IMR-90 (cell line): ENCODE results near the gene AOX1. TPM values are rescaled to one million over a fixed set of nuclear protein-coding genes. Genes with fewer than 3 reads are reported as not detected.
A peak's percentile ranks its signal among the peaks of the same experiment; 100 is the strongest.

Experiments
- ATAC-seq: fragments of 200-7000 bp; cut with Tn5 transposase; 2 replicates; pipeline ENCODE4 v1.9.1; 2020; ENCODE audit warnings: low read depth, mild to moderate bottlenecking, moderate library complexity
- BruUV-seq: library from RNA; stranded (reverse); fragments of 400-500 nt; replicated peaks from 2 replicates; lab custom pipeline; 2021; lab: Mats Ljungman, UMichigan
- CTCF ChIA-PET: fragments of 300-600 bp; formaldehyde crosslinking; extraction: SDS; loops from one replicate; lab custom pipeline; 2021; ENCODE audit warnings: antibody characterized with exemption; lab: Yijun Ruan, JAX
- POLR2A ChIA-PET: fragments of 300-600 bp; sonication (Branson Sonifier 250); formaldehyde crosslinking; loops from one replicate; lab custom pipeline; 2022; ENCODE audit warnings: antibody characterized with exemption; ENCODE audit not compliant: unreplicated experiment; lab: Charles Lee
- DNase-seq: peaks from one replicate; pipeline ENCODE4 v3.0.0; 2013
- H2AFZ ChIP-seq: replicated peaks from 2 replicates; pipeline ENCODE3; 2013; ENCODE audit warnings: low read length, mild to moderate bottlenecking; ENCODE audit not compliant: poor library complexity
- H2AK5ac ChIP-seq: 2 replicates; pipeline ENCODE4 v1.6.1; 2013; ENCODE audit warnings: low read depth, low read length, inconsistent platforms
- H2AK9ac ChIP-seq: replicated peaks from 2 replicates; pipeline ENCODE3; 2013; ENCODE audit warnings: mild to moderate bottlenecking, low read depth, low read length, moderate library complexity; ENCODE audit not compliant: poor library complexity
- H2BK120ac ChIP-seq: 2 replicates; pipeline ENCODE4 v1.6.1; 2013; ENCODE audit warnings: low read depth, low read length, inconsistent platforms
- H2BK15ac ChIP-seq: 3 replicates; pipeline ENCODE4 v1.6.1; 2013; ENCODE audit warnings: low read depth, low read length, inconsistent platforms
- H2BK20ac ChIP-seq: 2 replicates; pipeline ENCODE4 v1.6.1; 2013; ENCODE audit warnings: low read depth, mild to moderate bottlenecking, inconsistent platforms, low read length, moderate library complexity
- H2BK5ac ChIP-seq: 2 replicates; pipeline ENCODE4 v1.6.1; 2013; ENCODE audit warnings: mild to moderate bottlenecking, low read depth, low read length, inconsistent platforms; ENCODE audit not compliant: poor library complexity, severe bottlenecking
- H3K14ac ChIP-seq: replicated peaks from 2 replicates; pipeline ENCODE4 v1.6.1; 2013; ENCODE audit warnings: low read depth, low read length, inconsistent platforms
- H3K18ac ChIP-seq: 2 replicates; pipeline ENCODE4 v1.6.1; 2013; ENCODE audit warnings: low read depth, low read length, control low read depth
- H3K23ac ChIP-seq: 2 replicates; pipeline ENCODE4 v1.6.1; 2013; ENCODE audit warnings: low read depth, low read length, inconsistent platforms
- H3K27ac ChIP-seq: 2 replicates; pipeline ENCODE4 v1.5.1; 2013; ENCODE audit warnings: mild to moderate bottlenecking, control low read depth, low read length; ENCODE audit not compliant: insufficient read depth
- H3K27me3 ChIP-seq: 2 replicates; pipeline ENCODE4 v1.6.1; 2013; ENCODE audit warnings: low read length; ENCODE audit not compliant: control insufficient read depth, insufficient read depth
- H3K36me3 ChIP-seq: 2 replicates; pipeline ENCODE4 v1.6.1; 2013; ENCODE audit warnings: low read length, mixed read lengths; ENCODE audit not compliant: control insufficient read depth, insufficient read depth
- H3K4ac ChIP-seq: 2 replicates; pipeline ENCODE4 v1.6.1; 2013; ENCODE audit warnings: low read depth, low read length, inconsistent platforms
- H3K4me1 ChIP-seq: 2 replicates; pipeline ENCODE4 v1.6.1; 2013; ENCODE audit warnings: low read length, mixed read lengths; ENCODE audit not compliant: control insufficient read depth, insufficient read depth
- H3K4me2 ChIP-seq: 2 replicates; pipeline ENCODE4 v1.6.1; 2013; ENCODE audit warnings: low read depth, mild to moderate bottlenecking, control low read depth, low read length, moderate library complexity
- H3K4me3 ChIP-seq: 2 replicates; pipeline ENCODE4 v1.5.1; 2013; ENCODE audit warnings: low read depth, mild to moderate bottlenecking, control low read depth, low read length, moderate library complexity; ENCODE audit not compliant: insufficient read depth
- H3K56ac ChIP-seq: 2 replicates; pipeline ENCODE4 v1.6.1; 2013; ENCODE audit warnings: low read length, inconsistent platforms; ENCODE audit not compliant: insufficient read depth; ENCODE audit errors: extremely low read depth
- H3K79me1 ChIP-seq, 2 experiments: 2 replicates each; pipeline ENCODE4 v1.6.1; 2013; ENCODE audit warnings: low read length in 2 of 2, inconsistent platforms in 1 of 2, low read depth in 1 of 2
- H3K9ac ChIP-seq: 2 replicates; pipeline ENCODE4 v1.6.1; 2013; ENCODE audit warnings: low read depth, low read length, control low read depth
- H3K9me1 ChIP-seq: 2 replicates; pipeline ENCODE4 v1.6.1; 2013; ENCODE audit warnings: low read length, inconsistent platforms; ENCODE audit not compliant: insufficient read depth
- H3K9me3 ChIP-seq: 2 replicates; pipeline ENCODE4 v1.6.1; 2013; ENCODE audit warnings: low read length; ENCODE audit not compliant: control insufficient read depth, insufficient read depth
- H4K20me1 ChIP-seq: 2 replicates; pipeline ENCODE4 v1.6.1; 2013; ENCODE audit warnings: low read length, inconsistent platforms; ENCODE audit not compliant: insufficient read depth
- H4K5ac ChIP-seq: 2 replicates; pipeline ENCODE4 v1.6.1; 2013; ENCODE audit warnings: mild to moderate bottlenecking, low read depth, low read length, control low read depth
- H4K8ac ChIP-seq, 2 experiments: 2 replicates each; pipeline ENCODE4 v1.6.1; 2013; ENCODE audit warnings: low read depth in 2 of 2, low read length in 2 of 2, control low read depth in 1 of 2, inconsistent platforms in 1 of 2
- H4K91ac ChIP-seq: 2 replicates; pipeline ENCODE4 v1.6.1; 2013; ENCODE audit warnings: low read depth, low read length, inconsistent platforms; ENCODE audit not compliant: insufficient read depth
- BHLHE40 ChIP-seq: fragments of 150-350 bp; IDR thresholded peaks from 2 replicates; pipeline ENCODE4 v1.6.1; 2016; ENCODE audit warnings: mild to moderate bottlenecking, low read depth, low read length
- CEBPB ChIP-seq: IDR thresholded peaks from 2 replicates; pipeline ENCODE4 v1.6.1; 2012; ENCODE audit warnings: low read depth, low read length, improper control_type of control experiment
- CHD1 ChIP-seq: IDR thresholded peaks from 2 replicates; pipeline ENCODE4 v1.6.1; 2012; ENCODE audit warnings: low read depth, low read length, improper control_type of control experiment
- CTCF ChIP-seq: conservative IDR thresholded peaks from 2 replicates; pipeline ENCODE4 v1.5.1; 2012; ENCODE audit warnings: mild to moderate bottlenecking, low read depth, low read length, improper control_type of control experiment
- FOS ChIP-seq: fragments of 150-350 bp; IDR thresholded peaks from 2 replicates; pipeline ENCODE4 v1.6.1; 2016; ENCODE audit warnings: low read depth, low read length
- MAFK ChIP-seq: IDR thresholded peaks from 2 replicates; pipeline ENCODE4 v1.6.1; 2012; ENCODE audit warnings: low read depth, low read length, improper control_type of control experiment
- MAZ ChIP-seq: IDR thresholded peaks from 2 replicates; pipeline ENCODE4 v1.6.1; 2012; ENCODE audit warnings: low read depth, mild to moderate bottlenecking, low read length, improper control_type of control experiment, moderate library complexity, borderline replicate concordance
- MXI1 ChIP-seq: IDR thresholded peaks from 2 replicates; pipeline ENCODE4 v1.6.1; 2012; ENCODE audit warnings: low read depth, mild to moderate bottlenecking, low read length, moderate library complexity, borderline replicate concordance
- NFE2L2 ChIP-seq: fragments of 150-350 bp; IDR thresholded peaks from 2 replicates; pipeline ENCODE4 v1.6.1; 2016; ENCODE audit warnings: low read depth, mild to moderate bottlenecking, low read length
- POLR2A ChIP-seq: IDR thresholded peaks from 2 replicates; pipeline ENCODE4 v1.6.1; 2012; ENCODE audit warnings: mild to moderate bottlenecking, low read depth, low read length
- RAD21 ChIP-seq: IDR thresholded peaks from 2 replicates; pipeline ENCODE4 v1.6.1; 2012; ENCODE audit warnings: low read length, improper control_type of control experiment
- RCOR1 ChIP-seq: IDR thresholded peaks from 2 replicates; pipeline ENCODE4 v1.6.1; 2012; ENCODE audit warnings: mild to moderate bottlenecking, low read length, improper control_type of control experiment; ENCODE audit not compliant: insufficient replicate concordance
- RFX5 ChIP-seq: IDR thresholded peaks from 2 replicates; pipeline ENCODE4 v1.8.0; 2012; ENCODE audit warnings: low read depth, mild to moderate bottlenecking, low read length, moderate library complexity
- SMC3 ChIP-seq: fragments of 150-350 bp; IDR thresholded peaks from 2 replicates; pipeline ENCODE4 v1.6.1; 2016; ENCODE audit warnings: low read depth, mild to moderate bottlenecking, antibody characterized with exemption, low read length, moderate library complexity
- WGBS, 2 experiments: methylation state at CpG; one replicate each; pipeline versions ENCODE4 v1.1.5 to v1.1.7; 2013; ENCODE audit warnings: missing lambda C conversion rate in 2 of 2; ENCODE audit not compliant: insufficient read length in 1 of 2; ENCODE audit errors: extremely low coverage in 2 of 2; 5-methylcytosine and 5-hydroxymethylcytosine counted together
- dilution Hi-C: fragments of 300-500 bp; cut with HindIII; formaldehyde crosslinking; loops from one replicate; pipeline ENCODE4 v1.14.3; 2018; ENCODE audit warnings: low sequenced_read_pairs; ENCODE audit not compliant: unreplicated experiment
- in situ Hi-C: fragments of 300-500 bp; cut with MboI; formaldehyde crosslinking; loops from 3 replicates; pipeline ENCODE4 v1.14.3; 2019; ENCODE audit warnings: low sequenced_read_pairs, inconsistent platforms, mixed read lengths
- intact Hi-C: fragments of 100-400 bp; cut with micrococcal nuclease; formaldehyde crosslinking; loops from 2 replicates; pipeline ENCODE4 v1.10.0; 2022
- polyA plus RNA-seq, 3 experiments: library from polyadenylated mRNA; depleted of rRNA; stranded (reverse); fragments of >200 nt; gene quantifications; 2 replicates each; pipeline ENCODE4 v1.2.3, GENCODE V29; 2012; ENCODE audit warnings: low replicate concordance in 1 of 3
- total RNA-seq: library from RNA; depleted of rRNA; stranded (reverse); fragments of >200 nt; gene quantifications from 2 replicates; pipeline ENCODE4 v1.2.3, GENCODE V29; 2012
- TF ChIP-seq, protein P1 (sequence below): fragments of 150-350 bp; IDR thresholded peaks from 2 replicates; pipeline ENCODE4 v1.6.1; 2016; ENCODE audit warnings: low read depth, mild to moderate bottlenecking, low read length, moderate library complexity, borderline replicate concordance
- TF ChIP-seq, protein P2 (sequence below): fragments of 150-350 bp; IDR thresholded peaks from 2 replicates; pipeline ENCODE4 v1.6.1; 2017; ENCODE audit warnings: mild to moderate bottlenecking, antibody characterized with exemption, low read length, low read depth

The AOX1 gene
- total and polyA plus RNA-seq, 2 of the 4 experiments (the other 2 are of a cell fraction): 21.7 to 59.9 TPM

GRCh38 chr2:200689115-200689514, 103.3 kb downstream of the AOX1 start:
- H3K36me3 ChIP-seq: no peaks in the 10 kb centered on the region
- H2AK9ac ChIP-seq: no peak overlapping the region
- H3K56ac ChIP-seq: no peak overlapping the region
- peak overlapping the region; percentile 70; the same call in 1 of the 2 replicates for H3K4me2 ChIP-seq
- H3K27ac ChIP-seq: peak overlapping the region; percentile 24; the same call in 1 of the 2 replicates
- TF ChIP-seq POLR2A (no peak), FOS (no peak), RFX5 (no peak), CEBPB (no peak), RAD21 (no peak), BHLHE40 (no peak), MAZ (no peak), NFE2L2 (no peak), CTCF (no peak), MXI1 (no peak), MAFK (no peak), RCOR1 (no peak), CHD1 (no peak), SMC3 (no peak)
- TF ChIP-seq, protein P1, sequence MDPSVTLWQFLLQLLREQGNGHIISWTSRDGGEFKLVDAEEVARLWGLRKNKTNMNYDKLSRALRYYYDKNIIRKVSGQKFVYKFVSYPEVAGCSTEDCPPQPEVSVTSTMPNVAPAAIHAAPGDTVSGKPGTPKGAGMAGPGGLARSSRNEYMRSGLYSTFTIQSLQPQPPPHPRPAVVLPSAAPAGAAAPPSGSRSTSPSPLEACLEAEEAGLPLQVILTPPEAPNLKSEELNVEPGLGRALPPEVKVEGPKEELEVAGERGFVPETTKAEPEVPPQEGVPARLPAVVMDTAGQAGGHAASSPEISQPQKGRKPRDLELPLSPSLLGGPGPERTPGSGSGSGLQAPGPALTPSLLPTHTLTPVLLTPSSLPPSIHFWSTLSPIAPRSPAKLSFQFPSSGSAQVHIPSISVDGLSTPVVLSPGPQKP: no peak
- TF ChIP-seq, protein P2, sequence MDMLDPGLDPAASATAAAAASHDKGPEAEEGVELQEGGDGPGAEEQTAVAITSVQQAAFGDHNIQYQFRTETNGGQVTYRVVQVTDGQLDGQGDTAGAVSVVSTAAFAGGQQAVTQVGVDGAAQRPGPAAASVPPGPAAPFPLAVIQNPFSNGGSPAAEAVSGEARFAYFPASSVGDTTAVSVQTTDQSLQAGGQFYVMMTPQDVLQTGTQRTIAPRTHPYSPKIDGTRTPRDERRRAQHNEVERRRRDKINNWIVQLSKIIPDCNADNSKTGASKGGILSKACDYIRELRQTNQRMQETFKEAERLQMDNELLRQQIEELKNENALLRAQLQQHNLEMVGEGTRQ: no peak
- ChIA-PET CTCF (no interaction called here), POLR2A (no interaction called here)
- no peak overlapping the region for H3K4me3 ChIP-seq
- peaks cover 10% of the 10 kb centered on the region for H3K4me1 ChIP-seq
- H2BK15ac ChIP-seq: 0 out of 3 replicates have a peak overlapping the region, but pooled peaks have one; percentile 16
- peak overlapping the region; percentile 34; the same call in 1 of the 2 replicates for H3K23ac ChIP-seq
- in situ Hi-C loops: no loop called here
- intact Hi-C loops: no loop called here
- no peak overlapping the region for H3K9ac ChIP-seq
- peak overlapping the region; percentile 26 to 38; a peak in 2 of 4 replicates for H4K8ac ChIP-seq
- H3K9me1 ChIP-seq: no peaks in the 10 kb centered on the region; the same call in 1 of the 2 replicates
- ATAC-seq: peak; percentile 86
- H4K20me1 ChIP-seq: no peaks in the 10 kb centered on the region
- DNase-seq: no peak
- H3K14ac ChIP-seq: no peak overlapping the region
- no peak overlapping the region for H2AFZ ChIP-seq
- H2BK20ac ChIP-seq: peak overlapping the region; percentile 22; the same call in 1 of the 2 replicates
- H3K79me1 ChIP-seq: no peaks in the 10 kb centered on the region
- peak overlapping the region; percentile 99 for H3K18ac ChIP-seq
- peak overlapping the region; percentile 96 for H4K5ac ChIP-seq
- dilution Hi-C loops: no loop called here
- H2BK120ac ChIP-seq: peak overlapping the region; percentile 17; the same call in 1 of the 2 replicates
- H4K91ac ChIP-seq: peak overlapping the region; percentile 60
- H3K27me3 ChIP-seq: no peaks in the 10 kb centered on the region
- H2BK5ac ChIP-seq: peak overlapping the region; percentile 61
- H3K4ac ChIP-seq: peak overlapping the region; percentile 14; the same call in 1 of the 2 replicates
- BruUV-seq: no TSS peak
- H2AK5ac ChIP-seq: no peak overlapping the region
- 17% methylated on average over 1 of the region's 3 CpGs; no CpG with 5 or more reads in 1 of the 2 experiments for WGBS, 2 experiments
- H3K9me3 ChIP-seq: no peaks in the 10 kb centered on the region
